Endometrial microvascular endothelial cells (primary cell): ENCODE results near the gene UBA52. TPM values are rescaled to one million over a fixed set of nuclear protein-coding genes. Genes with fewer than 3 reads are reported as not detected.
"Not testable (repeated sequence)": the region's sequence is repeated elsewhere in the genome, so short reads cannot be mapped to it uniquely, and the experiment has no call there.

Source experiments
- in situ Hi-C: cut with HindIII; loops from 2 replicates; pipeline ENCODE4 v1.10.0; 2017; ENCODE audit warnings: low sequenced_read_pairs, low pct_unique_long_range_greater_than_20kb; ENCODE audit errors: inconsistent ontology term
- total RNA-seq: library from RNA; depleted of rRNA; stranded (reverse); fragments of >200 nt; gene quantifications from one replicate; pipeline ENCODE4 v1.2.3, GENCODE V29; 2015; ENCODE audit errors: inconsistent ontology term

UBA52 gene
- total RNA-seq = 931 TPM

DNA sequence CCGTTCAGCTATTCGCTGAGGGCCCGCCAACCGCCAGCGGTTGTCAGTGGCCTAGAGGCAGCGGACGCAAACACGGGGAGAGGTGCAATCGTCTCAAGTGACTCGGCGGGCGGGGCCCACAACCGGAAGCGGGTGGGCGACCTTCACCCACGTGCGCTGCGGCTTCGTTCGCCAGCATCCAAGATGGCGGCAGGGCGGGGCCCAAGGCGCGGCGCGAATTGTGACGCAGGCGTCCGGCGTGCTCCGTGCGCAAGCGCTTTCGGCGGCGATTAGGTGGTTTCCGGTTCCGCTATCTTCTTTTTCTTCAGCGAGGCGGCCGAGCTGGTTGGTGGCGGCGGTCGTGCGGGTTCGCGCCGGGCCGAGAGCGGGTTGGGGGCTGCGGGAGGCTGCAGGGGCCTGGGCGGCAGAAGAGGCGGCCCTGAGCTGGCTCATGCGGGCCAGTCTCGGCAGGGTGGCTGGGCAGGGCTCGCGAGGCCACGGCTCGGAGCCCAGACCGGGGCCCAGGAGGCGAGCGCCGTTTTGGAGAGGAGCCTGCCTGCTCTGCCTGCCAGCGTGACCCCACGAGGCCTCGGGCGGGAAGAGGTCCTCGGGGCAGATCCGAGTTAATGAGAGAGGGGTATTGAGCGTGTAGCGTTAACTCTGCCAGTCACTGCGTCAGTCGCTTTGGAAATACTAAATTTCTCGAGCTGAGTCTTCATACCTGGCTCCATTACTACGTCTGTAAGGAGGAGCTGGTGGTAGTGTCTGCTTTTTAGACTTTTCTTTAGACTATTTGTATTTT lies at the start of gene UBA52:
TSS of gene UBA52 (plus strand) at position 294 of the 781 bp plus-strand sequence. CDS start 1,444 bp downstream, outside the sequence.
- in situ Hi-C loops = no loop called here

DNA sequence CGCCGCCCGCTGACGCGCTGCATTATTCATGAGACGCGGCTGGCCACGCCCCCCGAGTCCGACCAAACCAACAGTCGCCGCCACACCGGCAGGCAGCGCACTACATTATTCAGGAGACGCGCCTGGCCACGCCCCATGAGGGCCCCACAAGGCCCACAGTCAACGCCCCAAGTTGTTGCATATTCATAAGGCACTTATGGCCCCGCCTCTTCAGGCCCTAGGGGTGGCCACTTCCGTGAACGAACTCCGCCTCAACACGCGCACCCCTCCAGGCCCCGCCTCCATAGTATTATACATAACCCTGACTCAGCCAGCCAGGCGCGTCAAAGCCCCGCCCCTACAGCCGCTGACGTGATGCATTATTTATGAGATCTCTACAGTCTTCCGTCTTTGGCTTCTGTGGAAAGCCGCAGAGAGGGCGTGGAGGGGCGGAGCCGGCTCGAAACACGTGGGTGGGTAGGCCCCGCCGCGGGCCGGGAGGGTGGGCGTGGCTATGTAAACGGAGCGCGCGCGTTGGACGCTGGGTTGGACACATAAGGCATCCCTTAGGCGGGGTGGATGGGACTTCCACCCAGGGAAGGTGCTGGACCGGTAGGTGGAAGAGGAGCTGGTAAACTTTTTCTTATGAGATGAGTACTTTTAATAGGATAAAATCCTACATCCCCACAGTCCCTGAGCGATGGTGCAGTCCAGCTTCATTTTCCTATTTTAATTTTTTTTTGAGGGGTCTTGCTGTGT lies 49.4 kb upstream of the UBA52 start:
- in situ Hi-C loops = no loop called here

DNA sequence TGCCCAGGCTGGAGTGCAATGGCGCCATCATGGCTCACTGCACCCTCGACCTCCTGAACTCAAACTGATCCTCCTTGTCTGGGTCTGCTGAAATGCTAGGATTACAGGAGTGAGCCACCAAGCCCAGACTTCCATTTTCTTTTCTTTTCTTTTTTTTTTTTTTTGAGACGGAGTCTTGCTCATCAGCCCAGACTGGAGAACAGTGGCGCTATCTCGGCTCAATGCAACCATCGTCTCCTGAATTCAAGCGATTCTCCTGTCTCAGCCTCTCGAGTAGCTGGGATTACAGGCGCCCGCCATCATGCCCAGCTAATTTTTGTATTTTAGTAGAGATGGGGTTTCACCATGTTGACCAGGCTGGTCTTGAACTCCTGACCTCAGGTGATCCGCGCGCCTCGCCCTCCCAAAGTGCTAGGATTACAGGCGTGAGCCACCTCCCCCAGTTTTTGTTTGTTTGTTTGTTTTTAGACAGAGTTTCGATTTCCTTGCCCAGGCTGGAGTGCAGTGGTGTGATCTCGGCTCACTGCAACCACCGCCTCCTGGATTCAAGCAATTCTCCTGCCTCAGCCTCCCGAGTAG lies 48.7 kb upstream of the UBA52 start:
- in situ Hi-C loops = not testable (repeated sequence)

DNA sequence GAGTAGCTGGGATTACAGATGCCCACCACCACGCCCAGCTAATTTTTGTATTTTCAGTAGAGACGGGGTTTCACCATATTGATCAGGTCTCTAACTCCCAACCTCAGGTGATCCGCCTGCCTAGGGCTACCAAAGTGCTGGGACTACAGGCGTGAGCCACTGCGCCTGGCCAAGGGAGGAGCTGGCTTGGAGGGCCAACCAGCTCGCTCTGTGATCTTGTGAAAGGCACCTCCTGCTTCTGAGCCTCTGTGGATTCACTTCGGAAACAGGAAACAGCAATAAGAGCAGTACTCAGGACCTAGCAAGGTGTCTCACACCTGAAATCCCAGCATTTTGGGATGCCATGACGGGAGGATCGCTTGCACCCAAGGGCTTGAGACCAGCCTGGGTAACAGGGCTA lies 47.8 kb upstream of the UBA52 start:
- in situ Hi-C loops = no loop called here

DNA sequence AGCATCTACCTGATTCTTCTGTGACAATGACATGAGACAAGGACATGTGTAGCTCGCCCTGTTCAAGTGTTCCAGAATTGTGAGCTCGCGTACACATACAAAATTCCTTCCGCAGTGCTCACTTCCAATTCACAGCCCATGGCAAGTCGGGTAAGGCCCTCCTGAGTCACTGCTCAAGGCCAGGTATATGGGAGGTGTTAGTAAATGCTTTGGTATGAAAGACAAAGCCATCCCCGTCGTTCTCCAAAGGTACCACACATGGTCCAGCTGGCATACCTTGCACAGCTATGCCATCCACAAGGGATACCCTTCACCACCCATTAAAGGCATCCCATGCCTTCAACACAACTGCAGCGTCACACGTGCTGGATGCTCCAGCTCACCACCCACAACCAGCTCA lies 45.3 kb upstream of the UBA52 start:
- in situ Hi-C loops = no loop called here

DNA sequence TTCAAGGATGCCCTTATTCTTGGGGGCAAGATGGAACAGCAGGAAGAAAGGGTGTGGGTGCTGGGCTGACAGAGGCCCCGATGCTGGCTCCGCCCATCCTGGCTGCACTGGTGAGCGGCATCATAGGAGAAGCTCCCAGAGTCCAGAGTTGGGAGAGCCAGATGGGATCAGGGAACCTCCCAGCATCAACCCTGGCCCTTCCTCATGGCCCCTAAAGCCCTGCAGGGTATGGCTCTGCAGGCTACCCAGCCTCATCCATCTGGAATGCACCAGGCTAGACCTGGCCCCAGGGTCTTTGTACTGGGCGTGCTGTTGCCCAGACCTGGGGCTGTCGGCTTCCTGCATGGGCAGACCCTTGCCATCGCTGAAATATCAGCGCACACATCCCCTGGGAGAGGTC lies 41.9 kb upstream of the UBA52 start:
- in situ Hi-C loops = no loop called here

DNA sequence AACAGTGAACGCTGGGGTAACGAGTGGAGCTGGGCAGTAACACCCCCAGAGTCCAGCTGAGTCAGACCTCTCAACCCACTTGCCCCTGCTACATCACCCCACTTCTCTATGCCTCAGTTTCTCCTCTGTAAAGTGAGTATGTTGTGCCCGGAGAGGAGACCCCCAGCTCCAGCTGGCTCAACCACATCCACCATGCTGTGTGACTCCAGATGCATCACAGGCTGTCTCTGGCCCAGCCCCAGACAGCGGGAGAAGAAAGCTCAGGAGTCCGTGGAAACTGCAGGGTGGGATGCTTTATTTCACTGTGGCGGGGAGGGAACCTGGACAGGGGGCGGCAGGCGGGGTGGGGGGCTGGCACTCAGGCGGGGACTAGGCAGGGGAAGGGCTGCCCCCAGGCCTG lies 40.2 kb upstream of the UBA52 start:
- in situ Hi-C loops = no loop called here

DNA sequence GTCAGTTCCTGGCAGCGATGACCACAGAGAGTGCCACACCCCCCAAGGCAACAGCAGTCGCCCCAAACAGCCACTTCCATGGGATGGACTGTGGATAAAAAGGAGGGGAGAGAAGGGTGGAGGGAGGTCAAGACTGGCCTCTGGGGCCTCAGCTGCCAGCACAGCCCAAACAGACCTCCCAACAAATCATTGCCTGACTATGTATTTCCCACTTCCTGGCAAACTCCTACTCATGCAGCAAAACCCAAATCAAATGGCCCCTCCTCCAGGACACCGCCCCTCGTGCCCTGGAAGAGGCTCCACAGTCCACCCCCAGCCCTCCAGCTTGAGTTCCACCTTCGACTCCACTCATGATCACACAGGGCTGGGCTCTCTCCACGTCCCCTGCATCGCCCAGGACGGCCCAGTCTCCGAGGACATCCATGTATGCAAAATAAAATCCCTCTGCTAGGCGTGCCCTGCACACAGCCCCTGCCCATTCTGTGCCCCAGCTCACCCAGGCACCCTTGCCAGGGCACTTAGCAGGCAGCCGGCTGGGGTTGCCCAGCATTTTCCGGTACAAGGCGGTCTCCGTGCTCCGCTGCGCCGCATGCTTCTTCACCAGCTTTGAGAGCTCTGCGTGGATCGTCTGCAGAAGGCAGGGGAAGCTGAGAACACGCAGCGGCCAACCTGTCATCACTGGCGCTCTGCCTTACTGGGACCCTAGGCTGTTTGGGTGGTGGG lies 39.3 kb upstream of the UBA52 start:
- in situ Hi-C loops = no loop called here

DNA sequence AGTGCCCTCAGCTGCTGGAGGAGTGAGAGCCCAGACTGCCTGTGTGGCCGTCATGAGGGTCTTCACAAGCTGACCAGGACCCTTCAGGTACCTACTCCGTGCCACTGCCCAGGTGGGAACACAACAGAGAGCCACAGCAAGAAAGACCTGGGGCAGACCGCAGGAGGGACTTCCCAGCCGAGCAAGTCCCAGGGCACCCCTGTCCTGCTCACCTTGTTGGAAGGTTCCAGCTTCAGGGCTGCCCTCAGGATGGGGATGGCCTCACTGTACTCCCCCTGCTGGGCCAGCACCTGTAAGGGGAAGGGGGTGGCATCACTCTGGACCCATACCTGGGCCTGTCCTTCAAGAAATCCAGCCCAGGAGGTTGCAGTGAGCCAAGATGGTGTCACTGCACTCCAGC lies 38.6 kb upstream of the UBA52 start:
- in situ Hi-C loops = no loop called here

DNA sequence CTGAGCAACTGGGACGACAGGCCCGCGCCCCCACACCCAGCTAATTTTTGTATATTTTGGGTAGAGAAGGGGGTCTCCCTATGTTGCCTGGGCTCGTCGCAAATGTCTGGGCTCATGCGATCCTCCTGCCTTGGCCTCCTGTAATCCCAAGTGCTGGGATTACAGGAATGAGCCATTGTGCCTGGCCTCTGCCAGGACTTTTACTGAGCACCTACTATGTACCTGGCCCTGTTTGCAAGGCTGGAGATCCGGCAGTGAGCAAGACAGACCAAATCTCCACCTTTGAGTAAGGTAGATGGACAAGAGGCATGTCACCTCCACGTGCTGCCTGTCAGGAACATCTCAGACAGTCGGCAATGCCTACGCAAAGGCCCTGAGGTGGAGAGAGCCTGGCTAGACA lies 35.2 kb upstream of the UBA52 start:
- in situ Hi-C loops = no loop called here

DNA sequence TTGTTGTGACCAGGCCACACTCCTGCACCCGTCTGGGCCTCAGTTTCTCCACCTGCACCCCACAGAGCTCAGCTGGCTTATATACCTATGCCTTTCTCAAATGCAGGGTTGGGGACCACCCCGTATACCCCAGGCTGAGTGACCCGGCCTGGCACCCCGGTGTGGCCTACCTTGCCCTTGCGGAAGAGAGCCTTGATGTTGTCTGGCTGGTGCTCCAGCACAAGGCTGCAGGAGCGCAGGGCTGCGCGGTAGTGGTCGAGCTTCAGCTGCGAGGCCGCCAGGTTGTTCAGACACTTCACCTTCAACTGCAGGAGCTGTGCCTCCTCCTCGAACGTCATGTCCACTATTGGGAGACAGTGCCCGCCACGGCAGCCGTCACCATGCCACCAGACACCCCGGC lies 34.2 kb upstream of the UBA52 start:
- in situ Hi-C loops = no loop called here

DNA sequence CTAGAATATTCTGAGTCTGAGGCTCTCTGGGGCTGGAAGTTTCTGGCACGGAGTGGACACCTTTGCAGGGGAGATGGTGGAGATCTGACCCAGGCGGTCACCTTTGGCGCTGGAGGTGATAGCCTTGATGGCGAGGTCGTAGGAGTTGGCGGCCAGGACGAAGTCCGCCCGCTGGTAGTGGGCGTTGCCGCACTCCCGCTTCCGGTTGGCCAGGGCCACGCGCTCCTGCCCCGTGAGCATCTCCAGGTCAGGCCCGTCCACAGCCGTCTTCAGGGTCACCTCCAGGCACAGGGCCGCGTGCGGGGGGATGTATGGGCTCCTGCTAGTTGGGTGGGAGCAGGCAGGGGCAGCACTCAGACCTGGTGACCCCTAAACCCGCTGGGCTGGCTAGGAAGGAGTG lies 33.5 kb upstream of the UBA52 start:
- in situ Hi-C loops = no loop called here

DNA sequence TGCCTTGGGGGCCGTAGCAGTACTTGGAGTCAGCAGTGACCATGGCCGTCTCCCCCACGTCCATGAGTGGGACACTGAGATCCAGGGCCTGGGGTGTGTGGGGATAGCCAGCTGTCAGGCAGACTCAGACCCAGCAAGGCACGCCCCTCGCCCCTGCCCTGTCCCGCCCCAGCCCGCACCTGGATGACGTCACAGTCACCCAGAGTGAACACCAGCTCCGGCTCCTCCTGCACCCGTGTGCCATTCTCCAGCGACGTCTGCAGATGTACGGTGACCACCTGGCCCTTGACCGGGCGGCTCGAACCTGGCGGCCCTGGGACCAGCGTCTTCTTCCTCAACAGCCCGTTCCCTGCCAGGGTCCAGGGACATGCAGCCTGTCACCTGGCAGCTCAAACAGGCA lies 32.3 kb upstream of the UBA52 start:
- in situ Hi-C loops = no loop called here

DNA sequence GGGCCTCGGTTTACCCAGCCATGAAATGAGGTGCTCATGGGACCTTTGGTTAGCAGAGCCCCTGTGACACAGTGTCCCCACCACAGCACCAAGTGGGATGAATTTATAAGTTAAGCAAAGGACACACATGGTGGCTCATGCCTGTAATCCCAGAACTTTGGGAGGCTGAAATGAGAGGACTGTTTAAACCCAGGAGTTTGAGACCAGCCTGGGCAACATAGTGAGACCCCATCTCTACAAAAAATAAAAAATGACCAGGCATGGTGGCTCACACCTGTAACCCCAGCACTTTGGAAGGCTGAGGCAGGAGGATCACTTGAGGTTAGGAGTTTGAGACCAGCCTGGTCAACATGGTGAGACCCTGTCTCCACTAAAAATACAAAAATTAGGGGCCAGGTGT lies 31.5 kb upstream of the UBA52 start:
- in situ Hi-C loops = not testable (repeated sequence)

DNA sequence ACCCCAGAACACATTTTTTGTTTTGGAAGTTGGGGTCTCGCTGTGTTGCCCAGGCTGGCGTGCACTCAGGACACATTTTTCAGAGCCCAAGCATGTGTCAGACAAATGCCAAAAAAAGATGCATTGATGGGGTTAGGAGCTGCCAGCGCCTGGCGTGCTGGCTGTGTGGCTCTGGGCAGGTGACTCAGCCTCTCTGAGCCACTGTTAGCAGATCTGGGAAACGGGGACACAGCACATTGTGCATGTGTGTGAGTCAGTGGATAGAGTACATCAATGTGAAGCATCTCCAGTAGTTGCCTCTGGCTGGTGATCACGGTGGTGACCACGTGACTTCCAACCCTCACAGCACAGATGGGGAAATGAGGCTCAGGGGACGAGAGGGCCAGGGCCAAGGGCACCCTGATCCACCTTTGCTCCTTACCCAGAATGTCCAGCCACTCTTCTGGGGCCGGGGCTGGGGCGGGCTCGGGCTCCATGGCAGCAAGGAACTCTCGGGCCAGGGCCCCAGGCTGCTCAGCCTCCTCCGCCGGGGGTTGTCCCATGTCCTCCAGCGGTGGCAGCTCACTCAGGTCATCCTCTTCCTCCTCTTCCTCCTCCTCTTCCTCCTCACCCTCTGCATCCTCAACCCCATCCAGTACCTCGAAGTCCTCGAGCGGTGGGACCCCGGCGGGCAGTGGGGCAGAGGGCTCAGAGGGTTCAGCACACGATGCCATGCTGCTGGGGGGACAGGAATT lies 30.2 kb upstream of the UBA52 start:
- in situ Hi-C loops = no loop called here

DNA sequence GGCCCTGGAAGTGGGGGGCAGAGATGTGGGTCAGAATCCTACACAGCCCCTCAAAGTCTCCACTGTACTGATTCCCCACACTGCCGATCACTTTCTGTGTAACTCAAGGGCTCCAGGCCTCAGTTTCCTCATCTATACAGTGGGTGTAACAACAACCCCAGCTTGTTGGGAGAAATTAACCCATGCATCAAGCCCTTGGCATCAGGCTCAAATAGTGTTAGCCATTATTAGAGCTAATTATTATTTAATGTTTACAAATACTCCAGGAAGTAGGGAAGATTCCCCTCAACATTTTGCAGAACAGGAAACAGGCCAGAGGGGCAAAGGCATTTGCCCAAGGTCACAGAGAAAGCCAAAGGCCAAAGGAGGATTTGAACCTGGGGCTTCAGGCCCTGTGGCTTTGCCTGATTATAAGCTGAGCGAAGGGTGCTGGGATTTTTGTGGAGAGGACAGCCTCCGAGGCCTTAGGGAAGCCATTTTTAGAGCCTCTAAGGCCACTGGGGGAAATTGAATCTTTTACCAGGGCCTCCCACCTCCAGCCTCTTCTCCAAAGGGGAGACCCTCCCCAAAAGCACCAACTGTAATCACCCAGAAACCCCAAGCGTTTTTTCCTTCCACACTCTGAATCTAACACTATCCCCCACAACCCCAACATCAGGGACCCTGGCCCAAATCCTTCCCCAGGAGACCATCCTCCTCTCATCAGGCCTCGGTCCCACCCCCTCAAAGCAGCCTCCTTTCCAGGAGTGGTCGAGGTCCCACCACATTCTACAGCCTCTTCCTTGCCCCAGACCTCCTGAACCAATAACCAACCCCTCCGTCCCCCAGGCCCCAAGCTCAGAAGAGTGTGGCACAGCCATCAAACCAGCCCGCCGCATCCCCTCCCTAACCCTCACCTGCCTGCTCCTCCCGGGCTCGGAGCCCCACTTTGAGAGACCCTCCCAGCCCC lies 29.4 kb upstream of the UBA52 start:
- in situ Hi-C loops = no loop called here

DNA sequence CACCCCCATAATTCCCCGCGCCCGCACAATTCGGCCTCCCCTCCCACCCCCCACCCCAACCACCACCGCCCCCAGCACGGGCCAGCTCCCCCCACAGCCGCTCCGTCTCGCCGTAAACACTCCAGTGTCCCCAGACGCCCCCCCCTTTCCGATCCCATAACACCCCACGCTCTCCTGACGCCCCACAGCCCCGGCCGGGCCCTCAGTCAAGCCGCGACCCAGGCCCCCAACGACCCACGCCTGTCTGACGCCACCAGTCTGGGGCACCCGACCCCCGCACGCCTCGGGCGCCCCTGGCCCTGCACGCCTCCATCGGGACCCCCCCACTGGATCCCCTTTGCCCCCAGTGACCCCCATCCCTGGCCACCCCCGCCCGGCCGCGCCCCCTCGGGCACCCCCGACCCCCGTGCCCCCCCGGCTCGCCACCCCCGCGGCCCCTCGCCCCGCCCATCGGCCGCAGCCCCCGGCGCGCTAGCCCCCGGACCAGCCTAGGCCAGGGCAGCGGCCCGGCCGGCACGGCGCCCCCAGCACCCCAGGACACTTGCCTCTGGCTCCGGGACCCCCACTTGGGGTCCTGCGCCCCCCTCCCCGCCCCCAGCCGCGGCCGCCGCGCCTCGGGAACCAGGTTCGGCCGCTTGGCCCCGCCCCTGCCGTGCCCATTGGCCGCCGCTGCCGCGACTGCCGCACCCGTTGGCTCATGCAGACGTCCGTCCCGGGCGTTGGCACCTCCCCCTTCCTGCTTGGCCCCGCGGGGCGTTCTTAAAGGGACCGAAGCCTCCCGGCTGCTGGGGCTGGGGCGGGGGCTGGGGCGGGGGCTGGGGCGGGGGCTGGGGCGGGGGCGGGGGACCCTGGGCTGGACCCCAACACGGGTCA lies 28.5 kb upstream of the UBA52 start, which contains the start of gene FKBP8:
TSS of gene FKBP8 (minus strand) at position 633 of the 873 bp plus-strand sequence. CDS start 1,603 bp downstream, outside the sequence.
- in situ Hi-C loops = no loop called here
